VCaP (cell line): Measurements from ENCODE around the gene TEX13B.

Source experiments
- H3K27ac ChIP-seq: fragments of 450-650 bp; 2 replicates; pipeline ENCODE4 v1.5.1; 2017
- TF ChIP-seq, protein P1 (sequence below): fragments of 450-650 bp; conservative IDR thresholded peaks from 2 replicates; pipeline ENCODE4 v1.5.1; 2017; ENCODE audit warnings: mild to moderate bottlenecking, moderate library complexity

The TEX13B gene

GRCh38 chrX:107982356-107982755, at the start of gene TEX13B:
Gene TEX13B, minus strand, starts transcription at chrX:107982370. Its CDS starts 243 bp downstream, at chrX:107982127.
- H3K27ac ChIP-seq: no peak within 1 kb of the TSS
- TF ChIP-seq, protein P1, sequence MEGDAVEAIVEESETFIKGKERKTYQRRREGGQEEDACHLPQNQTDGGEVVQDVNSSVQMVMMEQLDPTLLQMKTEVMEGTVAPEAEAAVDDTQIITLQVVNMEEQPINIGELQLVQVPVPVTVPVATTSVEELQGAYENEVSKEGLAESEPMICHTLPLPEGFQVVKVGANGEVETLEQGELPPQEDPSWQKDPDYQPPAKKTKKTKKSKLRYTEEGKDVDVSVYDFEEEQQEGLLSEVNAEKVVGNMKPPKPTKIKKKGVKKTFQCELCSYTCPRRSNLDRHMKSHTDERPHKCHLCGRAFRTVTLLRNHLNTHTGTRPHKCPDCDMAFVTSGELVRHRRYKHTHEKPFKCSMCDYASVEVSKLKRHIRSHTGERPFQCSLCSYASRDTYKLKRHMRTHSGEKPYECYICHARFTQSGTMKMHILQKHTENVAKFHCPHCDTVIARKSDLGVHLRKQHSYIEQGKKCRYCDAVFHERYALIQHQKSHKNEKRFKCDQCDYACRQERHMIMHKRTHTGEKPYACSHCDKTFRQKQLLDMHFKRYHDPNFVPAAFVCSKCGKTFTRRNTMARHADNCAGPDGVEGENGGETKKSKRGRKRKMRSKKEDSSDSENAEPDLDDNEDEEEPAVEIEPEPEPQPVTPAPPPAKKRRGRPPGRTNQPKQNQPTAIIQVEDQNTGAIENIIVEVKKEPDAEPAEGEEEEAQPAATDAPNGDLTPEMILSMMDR: no peak

GRCh38 chrX:108029928-108030711, 48.0 kb upstream of the TEX13B start:
- TF ChIP-seq, protein P1: no peak

GRCh38 chrX:108028854-108029253, 46.7 kb upstream of the TEX13B start:
- no peak overlapping the region for H3K27ac ChIP-seq
- TF ChIP-seq, protein P1: no peak

More at GRCh38 chrX:108029928-108030711, 48.0 kb upstream of the TEX13B start:
- H3K27ac ChIP-seq: no peak overlapping the region

DNA sequence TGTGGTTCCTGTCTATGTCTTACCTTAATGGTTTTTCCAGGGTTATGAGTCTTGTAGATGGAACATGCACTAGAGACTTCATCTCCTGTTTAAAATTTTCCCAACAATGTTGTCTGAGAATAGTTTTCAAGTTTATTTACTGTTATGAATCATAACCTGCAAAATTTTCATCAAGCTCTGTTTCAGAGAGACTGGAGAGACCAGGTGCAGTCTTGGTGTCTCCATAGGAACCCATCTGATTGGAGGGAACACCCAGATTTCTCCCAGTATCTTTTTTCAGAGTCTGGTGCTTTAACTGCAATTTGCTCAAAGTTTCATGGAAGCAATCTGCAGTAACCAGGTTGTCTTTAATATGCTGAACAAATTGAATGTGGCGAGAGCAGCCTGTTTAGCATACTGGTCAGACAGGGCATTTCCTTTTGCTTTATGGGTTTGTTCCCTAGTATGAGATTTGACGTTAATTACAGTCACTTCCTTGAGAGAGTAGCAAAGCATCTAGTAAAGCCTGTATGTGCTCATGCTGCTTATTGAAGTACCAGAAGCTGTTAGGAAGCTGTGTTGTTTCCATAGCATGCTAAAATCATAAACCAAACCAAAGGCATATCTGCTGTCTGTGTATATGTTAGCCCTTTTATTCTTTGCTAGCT, 43.9 kb upstream of the TEX13B start:
- TF ChIP-seq, protein P1: no peak

GRCh38 chrX:108025376-108025775, 43.2 kb upstream of the TEX13B start:
- TF ChIP-seq, protein P1: no peak
- H3K27ac ChIP-seq: no peak overlapping the region

More for the DNA sequence above, 43.9 kb upstream of the TEX13B start:
- H3K27ac ChIP-seq: no peak overlapping the region; the same call in 1 of the 2 replicates

DNA sequence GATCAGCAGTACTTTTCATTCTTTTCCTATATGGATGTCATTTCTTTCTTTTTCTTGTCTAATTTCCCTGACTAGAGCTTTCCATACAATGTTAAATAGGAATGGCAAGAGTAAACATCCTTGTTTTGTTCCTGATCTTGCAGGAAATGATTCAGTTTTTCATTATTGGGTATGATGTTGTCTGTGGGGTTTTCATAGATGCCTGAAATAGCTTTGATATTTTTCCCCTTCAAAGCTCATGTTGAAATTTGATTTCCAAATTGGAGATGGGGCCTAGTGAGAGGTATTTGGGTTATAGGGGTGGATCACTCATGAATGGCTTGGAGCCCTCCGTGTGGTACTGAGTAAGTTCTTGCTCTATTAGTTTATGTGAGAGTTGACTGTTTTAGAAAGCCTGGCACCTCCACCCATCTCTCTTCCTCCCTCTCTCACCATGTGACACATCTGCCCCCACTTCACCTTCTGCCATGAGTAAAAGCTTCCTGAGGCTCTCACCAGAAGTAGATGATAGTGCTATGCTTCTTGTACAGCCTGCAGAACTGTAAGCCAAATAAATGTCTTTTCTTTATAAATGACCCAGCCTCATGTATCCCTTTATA, 40.4 kb upstream of the TEX13B start:
- TF ChIP-seq, protein P1: no peak
- H3K27ac ChIP-seq: no peak overlapping the region

GRCh38 chrX:108020631-108021030, 38.5 kb upstream of the TEX13B start:
- TF ChIP-seq, protein P1: peak; percentile 67
- H3K27ac ChIP-seq: no peak overlapping the region
